ENCODE results near the gene CAV2.

CAV2 gene

GRCh38 chr7:116525298-116525912 is 25.9 kb downstream of the CAV2 start:
- peak in 1 of 14 donors; percentile 23 for DNase-seq

- DNase-seq, result peak in 8 of 14 donors; percentile 16 to 58 (median 32)
Measured at GRCh38 chr7:116525913-116526861, 26.6 kb downstream of the CAV2 start.

- no peak for DNase-seq
Measured at GRCh38 chr7:116526897-116527296, 27.4 kb downstream of the CAV2 start.

GRCh38 chr7:116527521-116527920 is 28.0 kb downstream of the CAV2 start:
- DNase-seq, result no peak

GRCh38 chr7:116528008-116528789 is 28.7 kb downstream of the CAV2 start:
- DNase-seq, result peak in 1 of 14 donors; percentile 11

GRCh38 chr7:116529250-116529649 is 29.7 kb downstream of the CAV2 start:
- no peak for DNase-seq

- no peak for DNase-seq
Measured at GRCh38 chr7:116530107-116530820, 30.7 kb downstream of the CAV2 start.

GRCh38 chr7:116532102-116532688 is 32.7 kb downstream of the CAV2 start:
- no peak for DNase-seq

- no peak for DNase-seq
Measured at GRCh38 chr7:116534790-116535189, 35.3 kb downstream of the CAV2 start.

GRCh38 chr7:116535416-116535815 is 35.9 kb downstream of the CAV2 start:
- no peak for DNase-seq

GRCh38 chr7:116538138-116538537 is 38.6 kb downstream of the CAV2 start:
- DNase-seq, result no peak

GRCh38 chr7:116539879-116540278 is 40.3 kb downstream of the CAV2 start:
- DNase-seq, result no peak

GRCh38 chr7:116540743-116541142 is 41.2 kb downstream of the CAV2 start:
- no peak for DNase-seq

- no peak for DNase-seq
Measured at GRCh38 chr7:116541951-116542350, 42.4 kb downstream of the CAV2 start.

- DNase-seq, result no peak
Measured at GRCh38 chr7:116542618-116543017, 43.1 kb downstream of the CAV2 start.

- DNase-seq, result no peak
Measured at GRCh38 chr7:116543664-116544063, 44.1 kb downstream of the CAV2 start.

GRCh38 chr7:116544487-116544886 is 44.9 kb downstream of the CAV2 start:
- no peak for DNase-seq

GRCh38 chr7:116545411-116545993 is 46.0 kb downstream of the CAV2 start:
- no peak for DNase-seq

GRCh38 chr7:116546054-116546453 is 46.5 kb downstream of the CAV2 start:
- no peak for DNase-seq

- no peak for DNase-seq
Measured at GRCh38 chr7:116546916-116547315, 47.4 kb downstream of the CAV2 start.

GRCh38 chr7:116547347-116547746 is 47.8 kb downstream of the CAV2 start:
- no peak for DNase-seq

- no peak for DNase-seq
Measured at GRCh38 chr7:116548506-116548905, 49.0 kb downstream of the CAV2 start.
